ENCODE measurements around the gene GRAMD1A. TPM values are rescaled to one million over a fixed set of nuclear protein-coding genes. Genes with fewer than 3 reads are reported as not detected.
"Not testable (repeated sequence)": the region's sequence is repeated elsewhere in the genome, so short reads cannot be mapped to it uniquely, and the experiment has no call there.

Gene GRAMD1A
- total RNA-seq, 1 donor from 2014 or later: 67.9 TPM

GRCh38 chr19:35000338-35000646 lies 169 bp downstream of the GRAMD1A start:
- TF ChIP-seq CTCF (IDR thresholded peaks at IDR 0.05): no peak
- Mint-ChIP-seq H3K4me1 (ENCODE audit: low read depth) (peaks cover 53% of the 10 kb centered on the region), H3K27ac (ENCODE audit: unreplicated experiment) (no peak overlapping the region), H3K36me3 (ENCODE audit: low read depth) (no peaks in the 10 kb centered on the region), H3K27me3 (ENCODE audit: low read depth) (no peaks in the 10 kb centered on the region), H3K9me3 (ENCODE audit: low read depth) (no peaks in the 10 kb centered on the region), H3K4me3 (ENCODE audit: unreplicated experiment) (peak overlapping the region; percentile 81)
- no peak for DNase-seq (ENCODE audit: low spot score)

- Mint-ChIP-seq H3K4me3 (ENCODE audit: unreplicated experiment) (peak overlapping the region; percentile 81), H3K27me3 (ENCODE audit: low read depth) (no peaks in the 10 kb centered on the region), H3K27ac (ENCODE audit: unreplicated experiment) (peak overlapping the region; percentile 93), H3K4me1 (ENCODE audit: low read depth) (peaks cover 59% of the 10 kb centered on the region), H3K36me3 (ENCODE audit: low read depth) (no peaks in the 10 kb centered on the region), H3K9me3 (ENCODE audit: low read depth) (no peaks in the 10 kb centered on the region)
- TF ChIP-seq CTCF (IDR thresholded peaks at IDR 0.05): no peak
- no peak for DNase-seq (ENCODE audit: low spot score)
These were observed 751 bp downstream of the GRAMD1A start for GRCh38 chr19:35000647-35001501.

GRCh38 chr19:35002037-35002535 lies 2.0 kb downstream of the GRAMD1A start:
- TF ChIP-seq CTCF (IDR thresholded peaks at IDR 0.05): no peak
- Mint-ChIP-seq H3K36me3 (ENCODE audit: low read depth) (no peaks in the 10 kb centered on the region), H3K27ac (ENCODE audit: unreplicated experiment) (no peak overlapping the region), H3K4me1 (ENCODE audit: low read depth) (peaks cover 65% of the 10 kb centered on the region), H3K27me3 (ENCODE audit: low read depth) (no peaks in the 10 kb centered on the region), H3K9me3 (ENCODE audit: low read depth) (no peaks in the 10 kb centered on the region), H3K4me3 (ENCODE audit: unreplicated experiment) (peak overlapping the region; percentile 81)
- no peak for DNase-seq (ENCODE audit: low spot score)

- Mint-ChIP-seq H3K4me1 (ENCODE audit: low read depth) (peaks cover 50% of the 10 kb centered on the region), H3K9me3 (ENCODE audit: low read depth) (no peaks in the 10 kb centered on the region), H3K4me3 (ENCODE audit: unreplicated experiment) (no peak overlapping the region), H3K27ac (ENCODE audit: unreplicated experiment) (no peak overlapping the region), H3K36me3 (ENCODE audit: low read depth) (no peaks in the 10 kb centered on the region), H3K27me3 (ENCODE audit: low read depth) (no peaks in the 10 kb centered on the region)
- TF ChIP-seq CTCF (IDR thresholded peaks at IDR 0.05): no peak
- DNase-seq (ENCODE audit: low spot score): no peak
These were observed 4.6 kb downstream of the GRAMD1A start for GRCh38 chr19:35004517-35005255.

GRCh38 chr19:35005256-35005977 lies 5.3 kb downstream of the GRAMD1A start:
- TF ChIP-seq CTCF (IDR thresholded peaks at IDR 0.05): no peak
- no peak for DNase-seq (ENCODE audit: low spot score)
- Mint-ChIP-seq H3K36me3 (ENCODE audit: low read depth) (peaks cover 3% of the 10 kb centered on the region), H3K27me3 (ENCODE audit: low read depth) (no peaks in the 10 kb centered on the region), H3K4me3 (ENCODE audit: unreplicated experiment) (no peak overlapping the region), H3K4me1 (ENCODE audit: low read depth) (peaks cover 50% of the 10 kb centered on the region), H3K27ac (ENCODE audit: unreplicated experiment) (no peak overlapping the region), H3K9me3 (ENCODE audit: low read depth) (no peaks in the 10 kb centered on the region)

- not testable (repeated sequence) for H3K27me3 Mint-ChIP-seq (ENCODE audit: low read depth); H3K9me3 Mint-ChIP-seq (ENCODE audit: low read depth); H3K4me3 Mint-ChIP-seq (ENCODE audit: unreplicated experiment); H3K36me3 Mint-ChIP-seq (ENCODE audit: low read depth); DNase-seq (ENCODE audit: low spot score); H3K27ac Mint-ChIP-seq (ENCODE audit: unreplicated experiment)
- peaks cover 49% of the 10 kb centered on the region for H3K4me1 Mint-ChIP-seq (ENCODE audit: low read depth)
These were observed 5.9 kb downstream of the GRAMD1A start for GRCh38 chr19:35006007-35006341.

Data from chondrocyte (in vitro differentiated cells).